ENCODE results near the gene KRT15. TPM values are rescaled to one million over a fixed set of nuclear protein-coding genes. Genes with fewer than 3 reads are reported as not detected.

KRT15 gene
- total RNA-seq, 1 donor from 2014 or later = 0.79 TPM

DNA sequence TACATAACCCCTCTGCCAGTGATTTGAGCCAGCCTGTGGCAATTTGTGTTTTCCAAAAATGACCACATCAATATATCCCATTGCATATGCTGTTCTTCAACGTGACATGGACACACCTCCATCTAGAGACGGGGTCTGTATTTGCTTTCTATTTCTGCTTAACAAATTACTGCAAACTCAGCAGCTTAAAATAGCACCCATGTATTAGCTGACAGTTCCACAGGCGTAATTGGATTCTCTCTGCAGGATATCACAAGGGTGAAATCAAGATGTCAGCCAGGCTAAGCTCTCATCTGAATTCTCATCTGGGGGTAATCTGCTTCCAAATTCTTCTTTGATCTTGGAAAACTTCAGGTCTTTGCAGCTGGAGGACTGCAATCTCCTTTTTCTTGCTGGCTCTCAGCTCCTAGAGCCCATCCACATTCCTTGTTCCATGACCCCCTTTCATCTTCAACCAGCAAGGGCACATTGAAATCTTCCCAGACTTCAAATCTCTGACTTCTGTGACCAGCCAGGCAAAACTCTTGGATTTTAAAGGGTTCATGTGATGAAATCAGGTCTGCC lies 45.0 kb upstream of the KRT15 start:
- TF ChIP-seq, protein P1, sequence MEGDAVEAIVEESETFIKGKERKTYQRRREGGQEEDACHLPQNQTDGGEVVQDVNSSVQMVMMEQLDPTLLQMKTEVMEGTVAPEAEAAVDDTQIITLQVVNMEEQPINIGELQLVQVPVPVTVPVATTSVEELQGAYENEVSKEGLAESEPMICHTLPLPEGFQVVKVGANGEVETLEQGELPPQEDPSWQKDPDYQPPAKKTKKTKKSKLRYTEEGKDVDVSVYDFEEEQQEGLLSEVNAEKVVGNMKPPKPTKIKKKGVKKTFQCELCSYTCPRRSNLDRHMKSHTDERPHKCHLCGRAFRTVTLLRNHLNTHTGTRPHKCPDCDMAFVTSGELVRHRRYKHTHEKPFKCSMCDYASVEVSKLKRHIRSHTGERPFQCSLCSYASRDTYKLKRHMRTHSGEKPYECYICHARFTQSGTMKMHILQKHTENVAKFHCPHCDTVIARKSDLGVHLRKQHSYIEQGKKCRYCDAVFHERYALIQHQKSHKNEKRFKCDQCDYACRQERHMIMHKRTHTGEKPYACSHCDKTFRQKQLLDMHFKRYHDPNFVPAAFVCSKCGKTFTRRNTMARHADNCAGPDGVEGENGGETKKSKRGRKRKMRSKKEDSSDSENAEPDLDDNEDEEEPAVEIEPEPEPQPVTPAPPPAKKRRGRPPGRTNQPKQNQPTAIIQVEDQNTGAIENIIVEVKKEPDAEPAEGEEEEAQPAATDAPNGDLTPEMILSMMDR (IDR thresholded peaks at IDR 0.05; ENCODE audit: insufficient read depth, low read depth, low read length) = no peak
- no peak for TF ChIP-seq EZH2 (IDR thresholded peaks at IDR 0.05; ENCODE audit: insufficient read depth, low read length)
- Mint-ChIP-seq H3K4me3 (ENCODE audit: unreplicated experiment) (no peak overlapping the region), H3K36me3 (ENCODE audit: low read depth, unreplicated experiment) (no peaks in the 10 kb centered on the region), H3K27ac (ENCODE audit: unreplicated experiment) (no peak overlapping the region), H3K27me3 (ENCODE audit: low read depth, unreplicated experiment) (peaks cover 36% of the 10 kb centered on the region), H3K4me1 (ENCODE audit: low read depth, unreplicated experiment) (peaks cover 5% of the 10 kb centered on the region), H3K9me3 (ENCODE audit: unreplicated experiment) (no peaks in the 10 kb centered on the region)
- Histone ChIP-seq H3K9me3 (ENCODE audit: insufficient read depth, low read depth, low read length) (no peaks in the 10 kb centered on the region), H2AFZ (ENCODE audit: low read depth, low read length) (no peak overlapping the region), H3K9ac (ENCODE audit: low read length) (no peak overlapping the region), H3K4me3 (ENCODE audit: insufficient read depth, low read depth, low read length) (no peak overlapping the region), H3K36me3 (ENCODE audit: insufficient read depth, low read length) (no peaks in the 10 kb centered on the region), H3K79me2 (ENCODE audit: insufficient read depth, low read length) (no peaks in the 10 kb centered on the region), H3K4me2 (ENCODE audit: low read length) (no peak overlapping the region), H3K27me3 (ENCODE audit: insufficient read depth, low read length) (peaks cover 34% of the 10 kb centered on the region), H3K4me1 (ENCODE audit: insufficient read depth, low read length) (no peaks in the 10 kb centered on the region), H4K20me1 (ENCODE audit: insufficient read depth, low read length) (no peaks in the 10 kb centered on the region), H3K27ac (ENCODE audit: low read depth, low read length) (no peak overlapping the region)
- no peak for FAIRE-seq
- no peak for DNase-seq (ENCODE audit: low read depth)

- peaks cover 33% of the 10 kb centered on the region for H3K27me3 ChIP-seq (ENCODE audit: insufficient read depth, low read length)
- no peak overlapping the region for H3K4me3 ChIP-seq (ENCODE audit: insufficient read depth, low read depth, low read length)
- no peaks in the 10 kb centered on the region for H3K4me1 ChIP-seq (ENCODE audit: insufficient read depth, low read length)
- Mint-ChIP-seq H3K9me3 (ENCODE audit: unreplicated experiment) (no peaks in the 10 kb centered on the region), H3K4me1 (ENCODE audit: low read depth, unreplicated experiment) (peaks cover 5% of the 10 kb centered on the region), H3K27ac (ENCODE audit: unreplicated experiment) (no peak overlapping the region), H3K36me3 (ENCODE audit: low read depth, unreplicated experiment) (no peaks in the 10 kb centered on the region), H3K4me3 (ENCODE audit: unreplicated experiment) (no peak overlapping the region), H3K27me3 (ENCODE audit: low read depth, unreplicated experiment) (peaks cover 32% of the 10 kb centered on the region)
- H3K27ac ChIP-seq (ENCODE audit: low read depth, low read length) = no peak overlapping the region
- H4K20me1 ChIP-seq (ENCODE audit: insufficient read depth, low read length) = no peaks in the 10 kb centered on the region
- no peaks in the 10 kb centered on the region for H3K36me3 ChIP-seq (ENCODE audit: insufficient read depth, low read length)
- H2AFZ ChIP-seq (ENCODE audit: low read depth, low read length) = no peak overlapping the region
- TF ChIP-seq EZH2 (IDR thresholded peaks at IDR 0.05; ENCODE audit: insufficient read depth, low read length) = no peak
- TF ChIP-seq, protein P1 (IDR thresholded peaks at IDR 0.05; ENCODE audit: insufficient read depth, low read depth, low read length) = no peak
- no peaks in the 10 kb centered on the region for H3K79me2 ChIP-seq (ENCODE audit: insufficient read depth, low read length)
- DNase-seq (ENCODE audit: low read depth) = no peak
- no peaks in the 10 kb centered on the region for H3K9me3 ChIP-seq (ENCODE audit: insufficient read depth, low read depth, low read length)
- FAIRE-seq = no peak
- no peak overlapping the region for H3K4me2 ChIP-seq (ENCODE audit: low read length)
- no peak overlapping the region for H3K9ac ChIP-seq (ENCODE audit: low read length)
Measured at GRCh38 chr17:41561554-41561953, 42.9 kb upstream of the KRT15 start.

DNA sequence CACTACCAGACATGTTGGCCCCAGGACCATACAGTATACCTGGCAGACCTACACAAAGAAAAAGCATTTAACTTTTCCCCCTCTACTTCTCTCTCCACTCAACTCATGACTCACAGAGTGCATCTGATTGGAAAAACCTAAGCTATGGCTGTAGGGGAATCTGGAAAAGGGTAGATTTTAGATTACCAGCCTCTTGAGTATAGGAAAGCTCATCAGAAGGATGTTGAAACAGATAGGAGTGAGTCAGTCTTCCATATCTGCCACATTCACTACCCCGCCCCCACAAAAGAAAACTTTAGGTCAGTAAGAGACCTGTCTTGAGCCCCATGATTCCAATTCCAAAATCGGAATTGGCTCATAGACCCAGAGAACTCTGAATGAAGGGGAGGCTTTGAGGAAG lies 40.9 kb upstream of the KRT15 start:
- no peaks in the 10 kb centered on the region for H3K36me3 Mint-ChIP-seq (ENCODE audit: low read depth, unreplicated experiment)
- H3K27me3 ChIP-seq (ENCODE audit: insufficient read depth, low read length) = peaks cover 38% of the 10 kb centered on the region
- TF ChIP-seq, protein P1 (IDR thresholded peaks at IDR 0.05; ENCODE audit: insufficient read depth, low read depth, low read length) = no peak
- no peak for TF ChIP-seq EZH2 (IDR thresholded peaks at IDR 0.05; ENCODE audit: insufficient read depth, low read length)
- H4K20me1 ChIP-seq (ENCODE audit: insufficient read depth, low read length) = no peaks in the 10 kb centered on the region
- no peak overlapping the region for H2AFZ ChIP-seq (ENCODE audit: low read depth, low read length)
- no peak overlapping the region for H3K27ac ChIP-seq (ENCODE audit: low read depth, low read length)
- FAIRE-seq = no peak
- H3K9ac ChIP-seq (ENCODE audit: low read length) = no peak overlapping the region
- H3K27me3 Mint-ChIP-seq (ENCODE audit: low read depth, unreplicated experiment) = peaks cover 28% of the 10 kb centered on the region
- H3K9me3 Mint-ChIP-seq (ENCODE audit: unreplicated experiment) = no peaks in the 10 kb centered on the region
- no peak overlapping the region for H3K4me3 Mint-ChIP-seq (ENCODE audit: unreplicated experiment)
- peak; percentile 30 for DNase-seq (ENCODE audit: low read depth)
- H3K36me3 ChIP-seq (ENCODE audit: insufficient read depth, low read length) = no peaks in the 10 kb centered on the region
- no peak overlapping the region for H3K4me3 ChIP-seq (ENCODE audit: insufficient read depth, low read depth, low read length)
- no peak overlapping the region for H3K4me2 ChIP-seq (ENCODE audit: low read length)
- H3K27ac Mint-ChIP-seq (ENCODE audit: unreplicated experiment) = no peak overlapping the region
- H3K4me1 ChIP-seq (ENCODE audit: insufficient read depth, low read length) = no peaks in the 10 kb centered on the region
- H3K79me2 ChIP-seq (ENCODE audit: insufficient read depth, low read length) = no peaks in the 10 kb centered on the region
- peaks cover 5% of the 10 kb centered on the region for H3K4me1 Mint-ChIP-seq (ENCODE audit: low read depth, unreplicated experiment)
- H3K9me3 ChIP-seq (ENCODE audit: insufficient read depth, low read depth, low read length) = no peaks in the 10 kb centered on the region

All from astrocyte (in vitro differentiated cells and primary cell).